Trophoblast cell (in vitro differentiated cells and primary cell): ENCODE results near the gene GFRA1.
A peak's percentile ranks its signal among the peaks of the same experiment; 100 is the strongest.

Source experiments
- DNase-seq, 2 donors: peaks; one replicate each; pipeline ENCODE4 v3.0.0-alpha.2; 2016
- H2AFZ ChIP-seq: 2 replicates; pipeline ENCODE4 v1.6.1; 2013; ENCODE audit warnings: low read length, moderate library complexity, mild to moderate bottlenecking; ENCODE audit not compliant: insufficient read depth, poor library complexity
- H2AK5ac ChIP-seq: 2 replicates; pipeline ENCODE4 v1.6.1; 2013; ENCODE audit warnings: mild to moderate bottlenecking, low read length
- H2BK120ac ChIP-seq: 2 replicates; pipeline ENCODE4 v1.6.1; 2013; ENCODE audit warnings: low read length, mild to moderate bottlenecking, moderate library complexity; ENCODE audit not compliant: insufficient read depth, poor library complexity
- H2BK12ac ChIP-seq: 2 replicates; pipeline ENCODE4 v1.6.1; 2013; ENCODE audit warnings: mild to moderate bottlenecking, low read length, moderate library complexity
- H2BK5ac ChIP-seq: 2 replicates; pipeline ENCODE4 v1.6.1; 2013; ENCODE audit warnings: low read length, low read depth, moderate library complexity, mild to moderate bottlenecking; ENCODE audit not compliant: poor library complexity
- H3K14ac ChIP-seq: 2 replicates; pipeline ENCODE4 v1.6.1; 2013; ENCODE audit warnings: mild to moderate bottlenecking, low read length
- H3K18ac ChIP-seq: 2 replicates; pipeline ENCODE4 v1.6.1; 2013; ENCODE audit warnings: mild to moderate bottlenecking, low read length
- H3K23ac ChIP-seq: 2 replicates; pipeline ENCODE4 v1.6.1; 2013; ENCODE audit warnings: low read length
- H3K27ac ChIP-seq: 2 replicates; pipeline ENCODE4 v1.5.1; 2013; ENCODE audit warnings: low read depth, mild to moderate bottlenecking, inconsistent platforms, low read length, moderate library complexity
- H3K27me3 ChIP-seq: 2 replicates; pipeline ENCODE4 v1.6.1; 2013; ENCODE audit warnings: inconsistent platforms, mild to moderate bottlenecking, low read length, moderate library complexity; ENCODE audit not compliant: insufficient read depth
- H3K36me3 ChIP-seq, 2 experiments: 1 replicate in 1 of 2; 2 replicates in 1 of 2; pipeline ENCODE4 v1.6.1; 2013; ENCODE audit warnings: low read length in 2 of 2, mild to moderate bottlenecking in 2 of 2, moderate library complexity in 1 of 2; ENCODE audit not compliant: insufficient read depth in 2 of 2, control insufficient read depth in 1 of 2
- H3K4ac ChIP-seq: 2 replicates; pipeline ENCODE4 v1.6.1; 2013; ENCODE audit warnings: low read depth, mild to moderate bottlenecking, low read length, moderate library complexity
- H3K4me1 ChIP-seq, 2 experiments: 1 replicate in 1 of 2; 2 replicates in 1 of 2; pipeline ENCODE4 v1.6.1; 2013; ENCODE audit warnings: low read length in 2 of 2, mild to moderate bottlenecking in 2 of 2, moderate library complexity in 1 of 2; ENCODE audit not compliant: insufficient read depth in 2 of 2, control insufficient read depth in 1 of 2
- H3K4me2 ChIP-seq: 2 replicates; pipeline ENCODE4 v1.6.1; 2013; ENCODE audit warnings: inconsistent platforms, mild to moderate bottlenecking, low read length, moderate library complexity
- H3K4me3 ChIP-seq: 2 replicates; pipeline ENCODE4 v1.5.1; 2013; ENCODE audit warnings: mild to moderate bottlenecking, low read depth, low read length, inconsistent platforms
- H3K79me1 ChIP-seq: one replicate; pipeline ENCODE4 v1.6.1; 2013; ENCODE audit warnings: low read length
- H3K79me2 ChIP-seq: 2 replicates; pipeline ENCODE4 v1.6.1; 2013; ENCODE audit warnings: low read length, mild to moderate bottlenecking; ENCODE audit not compliant: control insufficient read depth, insufficient read depth, poor library complexity
- H3K9ac ChIP-seq: 2 replicates; pipeline ENCODE4 v1.6.1; 2013; ENCODE audit warnings: mild to moderate bottlenecking, low read length
- H3K9me3 ChIP-seq: 2 replicates; pipeline ENCODE4 v1.6.1; 2013; ENCODE audit warnings: low read depth, mild to moderate bottlenecking, control low read depth, inconsistent platforms, low read length; ENCODE audit not compliant: insufficient read depth
- H4K12ac ChIP-seq: 2 replicates; pipeline ENCODE4 v1.6.1; 2013; ENCODE audit warnings: low read depth, mild to moderate bottlenecking, low read length, moderate library complexity
- H4K8ac ChIP-seq: 2 replicates; pipeline ENCODE4 v1.6.1; 2013; ENCODE audit warnings: low read depth, mild to moderate bottlenecking, low read length, moderate library complexity
- H4K91ac ChIP-seq: one replicate; pipeline ENCODE4 v1.6.1; 2013; ENCODE audit warnings: low read depth, mild to moderate bottlenecking, low read length, moderate library complexity
- WGBS: extraction: QIAGEN DNeasy Blood & Tissue Kit; methylation state at CpG from one replicate; pipeline ENCODE4 v1.1.7; 2013; ENCODE audit warnings: missing lambda C conversion rate; ENCODE audit not compliant: insufficient read length, insufficient coverage; ENCODE audit errors: extremely low coverage; 5-methylcytosine and 5-hydroxymethylcytosine counted together

The GFRA1 gene

DNA sequence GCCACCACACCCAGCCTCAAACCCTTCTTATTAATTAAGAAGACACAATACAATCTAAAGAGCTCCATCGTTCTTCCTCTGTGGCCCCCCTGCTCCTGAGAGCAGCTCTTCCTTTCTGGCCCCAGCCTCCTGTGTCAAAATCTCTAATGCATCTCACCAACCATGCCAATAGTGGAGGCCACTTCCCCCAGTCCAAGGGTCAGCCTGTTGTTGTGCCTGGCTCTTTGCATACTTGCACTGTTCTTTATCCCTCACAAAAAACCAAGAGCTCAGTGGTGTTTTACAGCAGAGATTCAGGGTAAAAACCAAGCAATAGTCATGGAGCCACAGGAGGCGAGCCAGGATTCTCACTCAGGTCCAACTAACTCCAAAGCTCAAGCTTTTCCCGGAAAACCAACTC is 190.2 kb downstream of the GFRA1 start:
- Histone ChIP-seq H3K4me2 (no peak overlapping the region), H2BK12ac (no peak overlapping the region), H3K79me1 (no peaks in the 10 kb centered on the region), H3K14ac (no peak overlapping the region), H2BK5ac (no peak overlapping the region), H3K4ac (no peak overlapping the region), H4K8ac (no peak overlapping the region), H4K12ac (no peak overlapping the region), H4K91ac (no peak overlapping the region), H2BK120ac (no peak overlapping the region), H3K18ac (no peak overlapping the region), H3K4me3 (no peak overlapping the region), H2AFZ (no peak overlapping the region), H3K9me3 (peaks cover 2% of the 10 kb centered on the region), H3K4me1 (peaks cover 0 to 4% of the 10 kb centered on the region in 2 experiments), H3K27me3 (no peaks in the 10 kb centered on the region), H3K79me2 (no peaks in the 10 kb centered on the region), H3K27ac (no peak overlapping the region), H3K36me3 (no peaks in the 10 kb centered on the region), H3K9ac (no peak overlapping the region), H3K23ac (no peak overlapping the region), H2AK5ac (no peak overlapping the region)
- DNase-seq = no peak
- WGBS = no CpG with 5 or more reads among the region's 3 CpGs

DNA sequence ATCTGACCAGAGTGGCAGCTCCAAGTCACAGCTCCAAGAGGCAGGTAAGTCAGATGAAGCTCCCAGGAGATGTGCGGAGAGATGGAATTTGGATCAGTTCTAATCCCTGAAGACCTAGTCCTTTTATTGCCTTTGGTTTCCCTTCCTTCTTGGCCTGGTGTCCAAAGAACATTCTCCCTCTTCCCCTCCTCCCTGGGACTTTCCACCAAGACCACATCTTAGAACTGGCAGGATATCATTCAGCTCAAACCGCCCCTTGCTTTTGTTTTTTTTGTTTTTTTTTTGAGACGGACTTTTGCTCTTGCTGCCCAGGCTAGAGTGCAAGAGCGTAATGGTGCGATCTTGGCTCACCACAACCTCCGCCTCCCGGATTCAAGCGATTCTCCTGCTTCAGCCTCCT is 190.8 kb downstream of the GFRA1 start:
- H3K18ac ChIP-seq = no peak overlapping the region

DNA sequence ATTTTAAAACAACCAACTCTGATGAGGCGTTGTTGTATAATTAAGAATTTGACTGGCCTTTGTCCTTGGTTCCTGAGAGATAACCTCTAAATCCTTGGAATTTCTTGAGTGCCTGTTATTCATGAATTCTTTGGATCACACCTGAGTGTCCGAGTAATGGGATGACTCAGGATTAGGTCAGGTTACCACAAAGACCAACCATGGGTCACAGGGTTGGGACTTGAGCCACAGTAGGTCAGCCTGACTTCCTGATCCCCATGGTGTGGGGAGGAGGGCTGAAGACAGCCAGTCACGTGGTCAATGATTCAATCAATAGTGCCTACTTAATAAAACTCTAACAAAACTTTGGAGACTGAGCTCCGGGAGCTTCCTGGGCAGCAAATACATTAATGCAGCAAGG is 192.5 kb downstream of the GFRA1 start:
- no peaks in the 10 kb centered on the region for H3K36me3 ChIP-seq

More for the DNA sequence above, 190.8 kb downstream of the GFRA1 start:
- Histone ChIP-seq H2BK120ac (no peak overlapping the region), H3K36me3 (no peaks in the 10 kb centered on the region), H4K12ac (no peak overlapping the region), H4K91ac (no peak overlapping the region), H3K23ac (no peak overlapping the region), H4K8ac (no peak overlapping the region), H3K9me3 (peaks cover 2% of the 10 kb centered on the region), H3K9ac (no peak overlapping the region), H3K27me3 (no peaks in the 10 kb centered on the region), H2BK12ac (no peak overlapping the region), H3K4ac (no peak overlapping the region), H2AFZ (no peak overlapping the region), H2AK5ac (no peak overlapping the region), H3K79me1 (no peaks in the 10 kb centered on the region), H3K14ac (no peak overlapping the region), H3K4me1 (peaks cover 0 to 4% of the 10 kb centered on the region in 2 experiments), H3K79me2 (no peaks in the 10 kb centered on the region), H3K4me2 (no peak overlapping the region), H3K27ac (no peak overlapping the region), H3K4me3 (no peak overlapping the region), H2BK5ac (no peak overlapping the region)
- no CpG with 5 or more reads among the region's 8 CpGs for WGBS
- DNase-seq = no peak

DNA sequence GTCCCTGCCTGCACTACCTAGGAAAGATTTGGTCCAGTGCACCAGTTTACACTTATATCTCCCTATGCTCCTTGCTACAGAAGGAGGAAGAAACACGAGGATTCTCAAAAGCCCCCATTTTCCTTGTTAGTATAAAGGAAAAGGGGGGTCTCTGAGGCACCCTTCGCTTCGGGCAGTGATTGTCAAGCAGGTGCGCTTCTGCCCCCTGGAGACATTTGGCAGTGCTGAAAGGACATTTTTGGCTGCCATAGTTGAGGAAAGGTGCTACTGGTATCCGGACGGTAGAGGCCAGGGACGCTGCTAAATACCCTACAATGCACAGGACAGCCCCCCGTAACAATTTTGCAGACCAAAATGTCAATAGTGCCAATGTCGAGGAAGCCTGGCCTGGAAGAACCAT is 193.7 kb downstream of the GFRA1 start:
- no CpG with 5 or more reads among the region's 9 CpGs for WGBS
- no peak overlapping the region for H3K23ac ChIP-seq
- no peak overlapping the region for H4K91ac ChIP-seq
- H2AFZ ChIP-seq = no peak overlapping the region
- H2BK5ac ChIP-seq = no peak overlapping the region
- no peaks in the 10 kb centered on the region for H3K27me3 ChIP-seq
- no peak overlapping the region for H3K27ac ChIP-seq
- H4K8ac ChIP-seq = no peak overlapping the region
- H2BK12ac ChIP-seq = no peak overlapping the region
- H3K79me1 ChIP-seq = no peaks in the 10 kb centered on the region
- H2BK120ac ChIP-seq = no peak overlapping the region
- H3K4me3 ChIP-seq = no peak overlapping the region
- DNase-seq = no peak
- H3K4me1 ChIP-seq = peaks cover 0 to 4% of the 10 kb centered on the region in 2 experiments
- no peak overlapping the region for H3K18ac ChIP-seq
- H3K36me3 ChIP-seq = no peaks in the 10 kb centered on the region
- H3K4me2 ChIP-seq = no peak overlapping the region
- H3K9ac ChIP-seq = no peak overlapping the region
- peaks cover 2% of the 10 kb centered on the region for H3K9me3 ChIP-seq
- no peaks in the 10 kb centered on the region for H3K79me2 ChIP-seq
- no peak overlapping the region for H4K12ac ChIP-seq
- no peak overlapping the region for H3K4ac ChIP-seq
- no peak overlapping the region for H2AK5ac ChIP-seq
- H3K14ac ChIP-seq = no peak overlapping the region

More for the DNA sequence above, 192.5 kb downstream of the GFRA1 start:
- Histone ChIP-seq H2BK12ac (no peak overlapping the region), H3K9me3 (peaks cover 2% of the 10 kb centered on the region), H3K27me3 (no peaks in the 10 kb centered on the region), H3K4ac (no peak overlapping the region), H3K4me3 (no peak overlapping the region), H2BK120ac (no peak overlapping the region), H3K27ac (no peak overlapping the region), H2BK5ac (no peak overlapping the region), H3K14ac (no peak overlapping the region), H4K91ac (no peak overlapping the region), H3K79me2 (no peaks in the 10 kb centered on the region), H3K23ac (no peak overlapping the region), H3K4me2 (no peak overlapping the region), H4K8ac (no peak overlapping the region), H3K9ac (no peak overlapping the region), H3K18ac (no peak overlapping the region), H2AK5ac (no peak overlapping the region), H3K79me1 (no peaks in the 10 kb centered on the region), H2AFZ (no peak overlapping the region), H4K12ac (no peak overlapping the region), H3K4me1 (peaks cover 0 to 4% of the 10 kb centered on the region in 2 experiments)
- no CpG with 5 or more reads among the region's 4 CpGs for WGBS
- DNase-seq = peak in 1 of 2 donors; percentile 10
